ENCODE results near the gene ERVK3-1. TPM values are rescaled to one million over a fixed set of nuclear protein-coding genes. Genes with fewer than 3 reads are reported as not detected.
A peak's percentile ranks its signal among the peaks of the same experiment; 100 is the strongest.

The ERVK3-1 gene
- total and polyA plus RNA-seq, 2 of the 13 experiments (the other 11 are each of a cell fraction or from before 2014, with no cell fraction given), result 28.5 to 38.7 TPM

DNA sequence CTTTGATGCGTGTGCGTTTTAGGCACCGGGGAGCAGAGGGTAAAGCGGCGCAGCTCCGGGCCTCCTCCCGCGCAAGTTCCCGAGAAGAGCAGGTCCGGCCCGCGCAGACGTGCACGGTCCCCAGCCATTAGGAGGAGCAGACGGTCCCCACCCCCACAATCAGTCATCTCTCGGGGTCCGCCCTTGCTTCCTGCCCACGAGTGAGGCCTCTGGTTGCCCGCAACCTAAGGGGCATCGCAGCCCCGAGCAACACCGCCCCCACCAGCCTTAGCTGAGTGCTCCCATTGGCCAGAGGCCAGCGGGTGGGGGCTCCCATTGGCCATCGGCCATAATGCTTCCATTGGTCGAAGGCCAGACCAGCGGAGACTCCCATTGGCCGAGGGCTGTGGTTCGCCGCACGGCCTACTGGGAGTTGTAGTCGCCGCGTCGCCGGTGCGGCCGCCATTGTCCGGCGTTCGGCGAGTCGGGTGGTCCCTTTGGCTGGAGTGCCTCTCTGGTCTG is 26.6 kb upstream of the ERVK3-1 start, which contains the start of gene ZNF8 (continued):
- TF ChIP-seq ZBTB20 (CRISPR knock-in tag; IDR thresholded peaks at IDR 0.05; ENCODE audit: borderline replicate concordance, low read depth) (no peak; the same call in 1 of the 2 replicates), SSRP1 (CRISPR knock-in tag; IDR thresholded peaks at IDR 0.05) (no peak), HNRNPL (IDR thresholded peaks at IDR 0.05; ENCODE audit: low read depth, low read length) (peak; percentile 98), SRY (CRISPR knock-in tag; IDR thresholded peaks at IDR 0.05) (peak; percentile 34; the same call in 1 of the 2 replicates), CREB1 (IDR thresholded peaks at IDR 0.05) (peak; percentile 77), CREB1 (CRISPR knock-in tag; IDR thresholded peaks at IDR 0.05) (peak; percentile 81), PHF20 (CRISPR knock-in tag; IDR thresholded peaks at IDR 0.05) (peak; percentile 57), ATM (IDR thresholded peaks at IDR 0.05; ENCODE audit: borderline replicate concordance) (no peak), GABPA (IDR thresholded peaks at IDR 0.05; ENCODE audit: low read depth, low read length) (no peak), GABPA (CRISPR knock-in tag; IDR thresholded peaks at IDR 0.05; ENCODE audit: low read depth) (peak; percentile 77; the same call in 1 of the 2 replicates), ZNF333 (CRISPR knock-in tag; IDR thresholded peaks at IDR 0.05; ENCODE audit: borderline replicate concordance) (no peak), NCOR1 (IDR thresholded peaks at IDR 0.05; ENCODE audit: borderline replicate concordance, low read length) (no peak; the same call in 1 of the 2 replicates), ZNF792 (CRISPR knock-in tag; IDR thresholded peaks at IDR 0.05) (no peak; the same call in 1 of the 2 replicates)
- TF ChIP-seq, protein P1, sequence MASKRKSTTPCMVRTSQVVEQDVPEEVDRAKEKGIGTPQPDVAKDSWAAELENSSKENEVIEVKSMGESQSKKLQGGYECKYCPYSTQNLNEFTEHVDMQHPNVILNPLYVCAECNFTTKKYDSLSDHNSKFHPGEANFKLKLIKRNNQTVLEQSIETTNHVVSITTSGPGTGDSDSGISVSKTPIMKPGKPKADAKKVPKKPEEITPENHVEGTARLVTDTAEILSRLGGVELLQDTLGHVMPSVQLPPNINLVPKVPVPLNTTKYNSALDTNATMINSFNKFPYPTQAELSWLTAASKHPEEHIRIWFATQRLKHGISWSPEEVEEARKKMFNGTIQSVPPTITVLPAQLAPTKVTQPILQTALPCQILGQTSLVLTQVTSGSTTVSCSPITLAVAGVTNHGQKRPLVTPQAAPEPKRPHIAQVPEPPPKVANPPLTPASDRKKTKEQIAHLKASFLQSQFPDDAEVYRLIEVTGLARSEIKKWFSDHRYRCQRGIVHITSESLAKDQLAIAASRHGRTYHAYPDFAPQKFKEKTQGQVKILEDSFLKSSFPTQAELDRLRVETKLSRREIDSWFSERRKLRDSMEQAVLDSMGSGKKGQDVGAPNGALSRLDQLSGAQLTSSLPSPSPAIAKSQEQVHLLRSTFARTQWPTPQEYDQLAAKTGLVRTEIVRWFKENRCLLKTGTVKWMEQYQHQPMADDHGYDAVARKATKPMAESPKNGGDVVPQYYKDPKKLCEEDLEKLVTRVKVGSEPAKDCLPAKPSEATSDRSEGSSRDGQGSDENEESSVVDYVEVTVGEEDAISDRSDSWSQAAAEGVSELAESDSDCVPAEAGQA (IDR thresholded peaks at IDR 0.05; ENCODE audit: low read depth), result peak; percentile 30; the same call in 1 of the 2 replicates
- TF ChIP-seq, protein P1 (CRISPR knock-in tag; IDR thresholded peaks at IDR 0.05; ENCODE audit: borderline replicate concordance), result no peak
- TF ChIP-seq, protein P2, sequence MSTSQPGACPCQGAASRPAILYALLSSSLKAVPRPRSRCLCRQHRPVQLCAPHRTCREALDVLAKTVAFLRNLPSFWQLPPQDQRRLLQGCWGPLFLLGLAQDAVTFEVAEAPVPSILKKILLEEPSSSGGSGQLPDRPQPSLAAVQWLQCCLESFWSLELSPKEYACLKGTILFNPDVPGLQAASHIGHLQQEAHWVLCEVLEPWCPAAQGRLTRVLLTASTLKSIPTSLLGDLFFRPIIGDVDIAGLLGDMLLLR (CRISPR knock-in tag; IDR thresholded peaks at IDR 0.05), result no peak
- TF ChIP-seq, protein P3, sequence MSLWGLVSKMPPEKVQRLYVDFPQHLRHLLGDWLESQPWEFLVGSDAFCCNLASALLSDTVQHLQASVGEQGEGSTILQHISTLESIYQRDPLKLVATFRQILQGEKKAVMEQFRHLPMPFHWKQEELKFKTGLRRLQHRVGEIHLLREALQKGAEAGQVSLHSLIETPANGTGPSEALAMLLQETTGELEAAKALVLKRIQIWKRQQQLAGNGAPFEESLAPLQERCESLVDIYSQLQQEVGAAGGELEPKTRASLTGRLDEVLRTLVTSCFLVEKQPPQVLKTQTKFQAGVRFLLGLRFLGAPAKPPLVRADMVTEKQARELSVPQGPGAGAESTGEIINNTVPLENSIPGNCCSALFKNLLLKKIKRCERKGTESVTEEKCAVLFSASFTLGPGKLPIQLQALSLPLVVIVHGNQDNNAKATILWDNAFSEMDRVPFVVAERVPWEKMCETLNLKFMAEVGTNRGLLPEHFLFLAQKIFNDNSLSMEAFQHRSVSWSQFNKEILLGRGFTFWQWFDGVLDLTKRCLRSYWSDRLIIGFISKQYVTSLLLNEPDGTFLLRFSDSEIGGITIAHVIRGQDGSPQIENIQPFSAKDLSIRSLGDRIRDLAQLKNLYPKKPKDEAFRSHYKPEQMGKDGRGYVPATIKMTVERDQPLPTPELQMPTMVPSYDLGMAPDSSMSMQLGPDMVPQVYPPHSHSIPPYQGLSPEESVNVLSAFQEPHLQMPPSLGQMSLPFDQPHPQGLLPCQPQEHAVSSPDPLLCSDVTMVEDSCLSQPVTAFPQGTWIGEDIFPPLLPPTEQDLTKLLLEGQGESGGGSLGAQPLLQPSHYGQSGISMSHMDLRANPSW (CRISPR knock-in tag; IDR thresholded peaks at IDR 0.05; ENCODE audit: borderline replicate concordance), result no peak; the same call in 1 of the 2 replicates
